MM.1S (cell line): Measurements from ENCODE around the gene BPGM.

Source experiments
- EZH2 ChIP-seq: fragments of 300-600 bp; sonication (generic); optimal IDR thresholded peaks from 2 replicates; pipeline ENCODE3; 2017; ENCODE audit warnings: low read depth, mild to moderate bottlenecking, antibody characterized with exemption, low read length, mixed read lengths
- TF ChIP-seq, protein P1 (sequence below): fragments of 300-600 bp; sonication (generic); IDR thresholded peaks from 2 replicates; pipeline ENCODE4 v1.5.1; 2016; ENCODE audit warnings: antibody characterized with exemption, low read length, mixed read lengths

GRCh38 chr7:134627775-134628153 lies 18.9 kb upstream of the BPGM start:
- TF ChIP-seq, protein P1, sequence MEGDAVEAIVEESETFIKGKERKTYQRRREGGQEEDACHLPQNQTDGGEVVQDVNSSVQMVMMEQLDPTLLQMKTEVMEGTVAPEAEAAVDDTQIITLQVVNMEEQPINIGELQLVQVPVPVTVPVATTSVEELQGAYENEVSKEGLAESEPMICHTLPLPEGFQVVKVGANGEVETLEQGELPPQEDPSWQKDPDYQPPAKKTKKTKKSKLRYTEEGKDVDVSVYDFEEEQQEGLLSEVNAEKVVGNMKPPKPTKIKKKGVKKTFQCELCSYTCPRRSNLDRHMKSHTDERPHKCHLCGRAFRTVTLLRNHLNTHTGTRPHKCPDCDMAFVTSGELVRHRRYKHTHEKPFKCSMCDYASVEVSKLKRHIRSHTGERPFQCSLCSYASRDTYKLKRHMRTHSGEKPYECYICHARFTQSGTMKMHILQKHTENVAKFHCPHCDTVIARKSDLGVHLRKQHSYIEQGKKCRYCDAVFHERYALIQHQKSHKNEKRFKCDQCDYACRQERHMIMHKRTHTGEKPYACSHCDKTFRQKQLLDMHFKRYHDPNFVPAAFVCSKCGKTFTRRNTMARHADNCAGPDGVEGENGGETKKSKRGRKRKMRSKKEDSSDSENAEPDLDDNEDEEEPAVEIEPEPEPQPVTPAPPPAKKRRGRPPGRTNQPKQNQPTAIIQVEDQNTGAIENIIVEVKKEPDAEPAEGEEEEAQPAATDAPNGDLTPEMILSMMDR: no peak
- no peak for TF ChIP-seq EZH2
